Panc1 (cell line): ENCODE results near the gene PRODH. TPM values are rescaled to one million over a fixed set of nuclear protein-coding genes. Genes with fewer than 3 reads are reported as not detected.
"Not testable (repeated sequence)": the region's sequence is repeated elsewhere in the genome, so short reads cannot be mapped to it uniquely, and the experiment has no call there.

Experiments
- ATAC-seq: fragments of 200-7000 bp; cut with Tn5 transposase; 2 replicates; pipeline ENCODE4 v1.9.1; 2020; ENCODE audit warnings: mild to moderate bottlenecking, moderate library complexity
- BruUV-seq: library from RNA; stranded (reverse); fragments of 400-500 nt; replicated peaks from 2 replicates; lab custom pipeline; 2021; lab: Mats Ljungman, UMichigan
- CTCF ChIA-PET: fragments of 300-600 bp; sonication (Branson Sonifier 250); formaldehyde crosslinking; loops from one replicate; lab custom pipeline; 2022; ENCODE audit warnings: antibody characterized with exemption; lab: Charles Lee
- POLR2A ChIA-PET: fragments of 300-600 bp; sonication (Branson Sonifier 250); formaldehyde crosslinking; loops from one replicate; lab custom pipeline; 2022; ENCODE audit warnings: antibody characterized with exemption; lab: Charles Lee
- DNase-seq: peaks from one replicate; pipeline ENCODE4 v3.0.0-alpha.2; 2010; ENCODE audit warnings: low read depth, low spot score
- H3K27ac ChIP-seq: 2 replicates; pipeline ENCODE4 v1.5.1; 2011; ENCODE audit warnings: mild to moderate bottlenecking, low read length, inconsistent platforms
- H3K27me3 ChIP-seq: fragments of 200-500 bp; sonication (Bioruptor generic); 2 replicates; pipeline ENCODE4 v1.6.0; 2014; ENCODE audit warnings: low read length, inconsistent platforms; ENCODE audit not compliant: control insufficient read depth, insufficient read depth
- H3K36me3 ChIP-seq: fragments of 200-500 bp; sonication (Bioruptor generic); 2 replicates; pipeline ENCODE4 v1.5.1; 2014; ENCODE audit warnings: inconsistent platforms, mild to moderate bottlenecking, low read length, moderate library complexity; ENCODE audit not compliant: control insufficient read depth, insufficient read depth
- H3K4me1 ChIP-seq: 2 replicates; pipeline ENCODE4 v1.5.1; 2011; ENCODE audit warnings: inconsistent platforms, mild to moderate bottlenecking, low read length, moderate library complexity; ENCODE audit not compliant: control insufficient read depth, insufficient read depth
- H3K4me3 ChIP-seq, 2 experiments: 2 replicates each; pipeline ENCODE4 v1.5.1; 2011 to 2012; ENCODE audit warnings: low read depth in 2 of 2, low read length in 2 of 2, mild to moderate bottlenecking in 2 of 2, inconsistent platforms in 1 of 2, moderate library complexity in 1 of 2
- H3K9me3 ChIP-seq: fragments of 200-500 bp; sonication (Bioruptor generic); 2 replicates; pipeline ENCODE4 v1.5.1; 2014; ENCODE audit warnings: low read depth, mild to moderate bottlenecking, inconsistent platforms, low read length, moderate library complexity; ENCODE audit not compliant: control insufficient read depth, insufficient read depth
- POLR2AphosphoS5 ChIP-seq: IDR thresholded peaks from 2 replicates; pipeline ENCODE4 v1.6.1; 2012; ENCODE audit warnings: mild to moderate bottlenecking, low read depth, low read length, moderate library complexity
- SIN3A ChIP-seq: IDR thresholded peaks from 2 replicates; pipeline ENCODE4 v1.6.1; 2012; ENCODE audit warnings: low read depth, mild to moderate bottlenecking, low read length, moderate library complexity, borderline replicate concordance; ENCODE audit not compliant: insufficient read depth
- TCF7L2 ChIP-seq: IDR thresholded peaks from 2 replicates; pipeline ENCODE4 v1.6.1; 2011; ENCODE audit warnings: mild to moderate bottlenecking, low read depth, low read length, inconsistent platforms
- in situ Hi-C: cut with HindIII; loops from 2 replicates; pipeline ENCODE4 v1.10.0; 2016; ENCODE audit warnings: low sequenced_read_pairs, low pct_unique_long_range_greater_than_20kb
- intact Hi-C: fragments of 100-400 bp; cut with micrococcal nuclease; formaldehyde crosslinking; loops from one replicate; pipeline ENCODE4 v1.10.0; 2022; ENCODE audit not compliant: unreplicated experiment
- total RNA-seq: library from RNA; stranded (reverse); gene quantifications from one replicate; pipeline ENCODE4 v1.2.1, GENCODE V29; 2021; ENCODE audit not compliant: unreplicated experiment
- TF ChIP-seq, protein P1 (sequence below): fragments of 450-650 bp; IDR thresholded peaks from 2 replicates; pipeline ENCODE4 v1.5.1; 2017; ENCODE audit warnings: mild to moderate bottlenecking
- TF ChIP-seq, protein P2 (sequence below), 2 experiments: IDR thresholded peaks; 2 replicates each; pipeline ENCODE4 v1.6.1; 2011 to 2012; ENCODE audit warnings: low read depth in 2 of 2, control low read depth in 1 of 2, low read length in 1 of 2, mild to moderate bottlenecking in 1 of 2, moderate library complexity in 1 of 2; ENCODE audit not compliant: insufficient read depth in 1 of 2

The PRODH gene
- total RNA-seq, 1 experiment from 2014 or later = 1.4 TPM

GRCh38 chr22:18909556-18909955 is 26.5 kb downstream of the PRODH start:
- Histone ChIP-seq H3K4me1 (no peaks in the 10 kb centered on the region), H3K27me3 (no peaks in the 10 kb centered on the region), H3K27ac (no peak overlapping the region), H3K4me3 (no peak overlapping the region), H3K36me3 (no peaks in the 10 kb centered on the region), H3K9me3 (no peaks in the 10 kb centered on the region)
- no TSS peak for BruUV-seq
- in situ Hi-C loops = no loop called here
- intact Hi-C loops = no loop called here
- ChIA-PET POLR2A (no interaction called here), CTCF (interaction anchor here (0.6 kb wide), 1 partner anchor 140 kb away, joined by 10 read pairs; no protein-coding TSS in a partner anchor)
- no peak for TF ChIP-seq POLR2AphosphoS5
- TF ChIP-seq SIN3A = no peak
- TF ChIP-seq, protein P1, sequence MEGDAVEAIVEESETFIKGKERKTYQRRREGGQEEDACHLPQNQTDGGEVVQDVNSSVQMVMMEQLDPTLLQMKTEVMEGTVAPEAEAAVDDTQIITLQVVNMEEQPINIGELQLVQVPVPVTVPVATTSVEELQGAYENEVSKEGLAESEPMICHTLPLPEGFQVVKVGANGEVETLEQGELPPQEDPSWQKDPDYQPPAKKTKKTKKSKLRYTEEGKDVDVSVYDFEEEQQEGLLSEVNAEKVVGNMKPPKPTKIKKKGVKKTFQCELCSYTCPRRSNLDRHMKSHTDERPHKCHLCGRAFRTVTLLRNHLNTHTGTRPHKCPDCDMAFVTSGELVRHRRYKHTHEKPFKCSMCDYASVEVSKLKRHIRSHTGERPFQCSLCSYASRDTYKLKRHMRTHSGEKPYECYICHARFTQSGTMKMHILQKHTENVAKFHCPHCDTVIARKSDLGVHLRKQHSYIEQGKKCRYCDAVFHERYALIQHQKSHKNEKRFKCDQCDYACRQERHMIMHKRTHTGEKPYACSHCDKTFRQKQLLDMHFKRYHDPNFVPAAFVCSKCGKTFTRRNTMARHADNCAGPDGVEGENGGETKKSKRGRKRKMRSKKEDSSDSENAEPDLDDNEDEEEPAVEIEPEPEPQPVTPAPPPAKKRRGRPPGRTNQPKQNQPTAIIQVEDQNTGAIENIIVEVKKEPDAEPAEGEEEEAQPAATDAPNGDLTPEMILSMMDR = no peak
- TF ChIP-seq TCF7L2 = no peak
- TF ChIP-seq, protein P2, sequence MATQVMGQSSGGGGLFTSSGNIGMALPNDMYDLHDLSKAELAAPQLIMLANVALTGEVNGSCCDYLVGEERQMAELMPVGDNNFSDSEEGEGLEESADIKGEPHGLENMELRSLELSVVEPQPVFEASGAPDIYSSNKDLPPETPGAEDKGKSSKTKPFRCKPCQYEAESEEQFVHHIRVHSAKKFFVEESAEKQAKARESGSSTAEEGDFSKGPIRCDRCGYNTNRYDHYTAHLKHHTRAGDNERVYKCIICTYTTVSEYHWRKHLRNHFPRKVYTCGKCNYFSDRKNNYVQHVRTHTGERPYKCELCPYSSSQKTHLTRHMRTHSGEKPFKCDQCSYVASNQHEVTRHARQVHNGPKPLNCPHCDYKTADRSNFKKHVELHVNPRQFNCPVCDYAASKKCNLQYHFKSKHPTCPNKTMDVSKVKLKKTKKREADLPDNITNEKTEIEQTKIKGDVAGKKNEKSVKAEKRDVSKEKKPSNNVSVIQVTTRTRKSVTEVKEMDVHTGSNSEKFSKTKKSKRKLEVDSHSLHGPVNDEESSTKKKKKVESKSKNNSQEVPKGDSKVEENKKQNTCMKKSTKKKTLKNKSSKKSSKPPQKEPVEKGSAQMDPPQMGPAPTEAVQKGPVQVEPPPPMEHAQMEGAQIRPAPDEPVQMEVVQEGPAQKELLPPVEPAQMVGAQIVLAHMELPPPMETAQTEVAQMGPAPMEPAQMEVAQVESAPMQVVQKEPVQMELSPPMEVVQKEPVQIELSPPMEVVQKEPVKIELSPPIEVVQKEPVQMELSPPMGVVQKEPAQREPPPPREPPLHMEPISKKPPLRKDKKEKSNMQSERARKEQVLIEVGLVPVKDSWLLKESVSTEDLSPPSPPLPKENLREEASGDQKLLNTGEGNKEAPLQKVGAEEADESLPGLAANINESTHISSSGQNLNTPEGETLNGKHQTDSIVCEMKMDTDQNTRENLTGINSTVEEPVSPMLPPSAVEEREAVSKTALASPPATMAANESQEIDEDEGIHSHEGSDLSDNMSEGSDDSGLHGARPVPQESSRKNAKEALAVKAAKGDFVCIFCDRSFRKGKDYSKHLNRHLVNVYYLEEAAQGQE (IDR thresholded peaks at IDR 0.05; ENCODE audit: insufficient read depth in 1 of 2, low read depth in 2 of 2, low read length in 1 of 2) = no peak
- DNase-seq (no peak), ATAC-seq (no peak)

DNA sequence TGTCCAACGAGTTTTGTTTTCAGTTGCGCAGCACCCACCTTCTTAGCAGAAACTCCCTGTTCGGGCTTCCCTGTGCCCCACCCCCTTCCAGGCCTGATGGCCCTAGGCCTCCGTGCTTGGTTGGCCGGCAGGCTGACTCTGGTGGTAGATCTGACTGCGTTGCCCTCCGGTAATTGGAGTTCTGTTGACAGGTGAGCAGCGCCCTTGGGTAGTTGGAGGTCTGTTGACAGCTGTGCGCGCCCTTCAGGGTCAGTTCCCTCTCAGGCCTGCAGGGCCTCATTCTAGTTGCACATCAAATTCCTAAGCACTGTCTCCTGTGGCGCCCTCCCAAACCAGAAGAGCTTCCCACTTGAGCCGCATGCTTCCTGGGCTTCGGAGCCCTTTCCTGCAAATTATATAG is 29.2 kb downstream of the PRODH start:
- Histone ChIP-seq H3K4me3 (no peak overlapping the region), H3K4me1 (no peaks in the 10 kb centered on the region), H3K9me3 (no peaks in the 10 kb centered on the region), H3K27ac (no peak overlapping the region), H3K27me3 (no peaks in the 10 kb centered on the region), H3K36me3 (no peaks in the 10 kb centered on the region)
- no TSS peak for BruUV-seq
- POLR2A ChIA-PET = no interaction called here
- TF ChIP-seq, protein P1 = no peak
- TF ChIP-seq, protein P2 (IDR thresholded peaks at IDR 0.05; ENCODE audit: insufficient read depth in 1 of 2, low read depth in 2 of 2, low read length in 1 of 2) = no peak
- TF ChIP-seq POLR2AphosphoS5 (no peak), SIN3A (no peak), TCF7L2 (no peak)
- in situ Hi-C loops = no loop called here
- intact Hi-C loops = no loop called here
- DNase-seq (no peak), ATAC-seq (no peak)
- CTCF ChIA-PET = no interaction called here

- peak; percentile 80 for ATAC-seq
- H3K27ac ChIP-seq, POLR2A ChIA-PET, H3K9me3 ChIP-seq, BruUV-seq, H3K4me3 ChIP-seq, CTCF ChIA-PET, H3K27me3 ChIP-seq, intact Hi-C loops, in situ Hi-C loops, DNase-seq, H3K36me3 ChIP-seq, H3K4me1 ChIP-seq: not testable (repeated sequence)
Observed at GRCh38 chr22:18906410-18906745, 29.7 kb downstream of the PRODH start.
